ENCODE data around the gene ERCC1.

- TF ChIP-seq EZH2 (IDR thresholded peaks at IDR 0.05): no peak
- no peak for TF ChIP-seq POLR2AphosphoS5 (IDR thresholded peaks at IDR 0.05; ENCODE audit: borderline replicate concordance, low read depth, low read length)
- no peak for TF ChIP-seq FOXP2 (optimal IDR thresholded peaks at IDR 0.05; ENCODE audit: control extremely low read depth, extremely low read length, insufficient read depth)
Observed at GRCh38 chr19:45420356-45420755, 3.4 kb downstream of the ERCC1 start.

Measured in SK-N-MC (cell line).